Liver (tissue), 3 donors: Measurements from ENCODE around the gene NNMT.

Experiments used
- TAF1 ChIP-seq: conservative IDR thresholded peaks from 2 replicates; pipeline ENCODE4 v1.6.1; 2016; ENCODE audit warnings: antibody characterized with exemption, mild to moderate bottlenecking
- TF ChIP-seq, protein P1 (sequence below): fragments of 150-350 bp; IDR thresholded peaks from 2 replicates; pipeline ENCODE4 v1.5.1; 2017; ENCODE audit warnings: improper control_type of control experiment, low read depth, low read length; ENCODE audit not compliant: missing input control
- TF ChIP-seq, protein P2 (sequence below): IDR thresholded peaks from 2 replicates; pipeline ENCODE4 v1.6.1; 2016; ENCODE audit warnings: antibody characterized with exemption, mild to moderate bottlenecking
- TF ChIP-seq, protein P3 (sequence below): IDR thresholded peaks from 2 replicates; pipeline ENCODE4 v1.6.1; 2016; ENCODE audit warnings: antibody characterized with exemption
- donor health status: healthy.
- donor health status: healthy.

DNA sequence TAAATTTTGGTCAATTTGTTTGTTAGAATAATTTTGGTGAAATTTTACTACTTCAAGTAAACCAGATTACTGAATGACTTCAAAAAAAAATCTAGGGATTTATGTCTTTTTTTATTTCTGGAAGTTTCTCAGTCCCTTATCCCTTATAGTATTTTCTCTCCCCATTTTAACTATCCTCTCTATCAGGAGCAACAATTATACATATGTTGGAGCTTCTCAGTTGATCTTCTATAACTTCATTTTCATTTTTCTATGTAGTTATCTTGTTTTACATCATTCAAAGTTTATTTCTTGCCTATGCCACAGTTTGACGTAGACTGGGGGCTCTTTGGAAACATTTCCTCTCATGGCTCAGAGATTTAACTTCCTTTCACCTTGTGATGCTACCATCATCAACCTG, 34.2 kb downstream of the NNMT start:
- TF ChIP-seq, protein P1, sequence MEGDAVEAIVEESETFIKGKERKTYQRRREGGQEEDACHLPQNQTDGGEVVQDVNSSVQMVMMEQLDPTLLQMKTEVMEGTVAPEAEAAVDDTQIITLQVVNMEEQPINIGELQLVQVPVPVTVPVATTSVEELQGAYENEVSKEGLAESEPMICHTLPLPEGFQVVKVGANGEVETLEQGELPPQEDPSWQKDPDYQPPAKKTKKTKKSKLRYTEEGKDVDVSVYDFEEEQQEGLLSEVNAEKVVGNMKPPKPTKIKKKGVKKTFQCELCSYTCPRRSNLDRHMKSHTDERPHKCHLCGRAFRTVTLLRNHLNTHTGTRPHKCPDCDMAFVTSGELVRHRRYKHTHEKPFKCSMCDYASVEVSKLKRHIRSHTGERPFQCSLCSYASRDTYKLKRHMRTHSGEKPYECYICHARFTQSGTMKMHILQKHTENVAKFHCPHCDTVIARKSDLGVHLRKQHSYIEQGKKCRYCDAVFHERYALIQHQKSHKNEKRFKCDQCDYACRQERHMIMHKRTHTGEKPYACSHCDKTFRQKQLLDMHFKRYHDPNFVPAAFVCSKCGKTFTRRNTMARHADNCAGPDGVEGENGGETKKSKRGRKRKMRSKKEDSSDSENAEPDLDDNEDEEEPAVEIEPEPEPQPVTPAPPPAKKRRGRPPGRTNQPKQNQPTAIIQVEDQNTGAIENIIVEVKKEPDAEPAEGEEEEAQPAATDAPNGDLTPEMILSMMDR = no peak
- TF ChIP-seq, protein P2, sequence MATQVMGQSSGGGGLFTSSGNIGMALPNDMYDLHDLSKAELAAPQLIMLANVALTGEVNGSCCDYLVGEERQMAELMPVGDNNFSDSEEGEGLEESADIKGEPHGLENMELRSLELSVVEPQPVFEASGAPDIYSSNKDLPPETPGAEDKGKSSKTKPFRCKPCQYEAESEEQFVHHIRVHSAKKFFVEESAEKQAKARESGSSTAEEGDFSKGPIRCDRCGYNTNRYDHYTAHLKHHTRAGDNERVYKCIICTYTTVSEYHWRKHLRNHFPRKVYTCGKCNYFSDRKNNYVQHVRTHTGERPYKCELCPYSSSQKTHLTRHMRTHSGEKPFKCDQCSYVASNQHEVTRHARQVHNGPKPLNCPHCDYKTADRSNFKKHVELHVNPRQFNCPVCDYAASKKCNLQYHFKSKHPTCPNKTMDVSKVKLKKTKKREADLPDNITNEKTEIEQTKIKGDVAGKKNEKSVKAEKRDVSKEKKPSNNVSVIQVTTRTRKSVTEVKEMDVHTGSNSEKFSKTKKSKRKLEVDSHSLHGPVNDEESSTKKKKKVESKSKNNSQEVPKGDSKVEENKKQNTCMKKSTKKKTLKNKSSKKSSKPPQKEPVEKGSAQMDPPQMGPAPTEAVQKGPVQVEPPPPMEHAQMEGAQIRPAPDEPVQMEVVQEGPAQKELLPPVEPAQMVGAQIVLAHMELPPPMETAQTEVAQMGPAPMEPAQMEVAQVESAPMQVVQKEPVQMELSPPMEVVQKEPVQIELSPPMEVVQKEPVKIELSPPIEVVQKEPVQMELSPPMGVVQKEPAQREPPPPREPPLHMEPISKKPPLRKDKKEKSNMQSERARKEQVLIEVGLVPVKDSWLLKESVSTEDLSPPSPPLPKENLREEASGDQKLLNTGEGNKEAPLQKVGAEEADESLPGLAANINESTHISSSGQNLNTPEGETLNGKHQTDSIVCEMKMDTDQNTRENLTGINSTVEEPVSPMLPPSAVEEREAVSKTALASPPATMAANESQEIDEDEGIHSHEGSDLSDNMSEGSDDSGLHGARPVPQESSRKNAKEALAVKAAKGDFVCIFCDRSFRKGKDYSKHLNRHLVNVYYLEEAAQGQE = no peak
- TF ChIP-seq TAF1 = no peak
- TF ChIP-seq, protein P3, sequence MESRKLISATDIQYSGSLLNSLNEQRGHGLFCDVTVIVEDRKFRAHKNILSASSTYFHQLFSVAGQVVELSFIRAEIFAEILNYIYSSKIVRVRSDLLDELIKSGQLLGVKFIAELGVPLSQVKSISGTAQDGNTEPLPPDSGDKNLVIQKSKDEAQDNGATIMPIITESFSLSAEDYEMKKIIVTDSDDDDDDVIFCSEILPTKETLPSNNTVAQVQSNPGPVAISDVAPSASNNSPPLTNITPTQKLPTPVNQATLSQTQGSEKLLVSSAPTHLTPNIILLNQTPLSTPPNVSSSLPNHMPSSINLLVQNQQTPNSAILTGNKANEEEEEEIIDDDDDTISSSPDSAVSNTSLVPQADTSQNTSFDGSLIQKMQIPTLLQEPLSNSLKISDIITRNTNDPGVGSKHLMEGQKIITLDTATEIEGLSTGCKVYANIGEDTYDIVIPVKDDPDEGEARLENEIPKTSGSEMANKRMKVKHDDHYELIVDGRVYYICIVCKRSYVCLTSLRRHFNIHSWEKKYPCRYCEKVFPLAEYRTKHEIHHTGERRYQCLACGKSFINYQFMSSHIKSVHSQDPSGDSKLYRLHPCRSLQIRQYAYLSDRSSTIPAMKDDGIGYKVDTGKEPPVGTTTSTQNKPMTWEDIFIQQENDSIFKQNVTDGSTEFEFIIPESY = no peak
